GM18511 (cell line): ENCODE results near the gene PDK3.

ENCODE experiments used
- ATAC-seq: cut with Tn5 transposase; IDR thresholded peaks from one replicate; pipeline ENCODE4 v1.9.1; 2021; ENCODE audit warnings: mild to moderate bottlenecking, moderate library complexity; ENCODE audit not compliant: unreplicated experiment

PDK3 gene

DNA sequence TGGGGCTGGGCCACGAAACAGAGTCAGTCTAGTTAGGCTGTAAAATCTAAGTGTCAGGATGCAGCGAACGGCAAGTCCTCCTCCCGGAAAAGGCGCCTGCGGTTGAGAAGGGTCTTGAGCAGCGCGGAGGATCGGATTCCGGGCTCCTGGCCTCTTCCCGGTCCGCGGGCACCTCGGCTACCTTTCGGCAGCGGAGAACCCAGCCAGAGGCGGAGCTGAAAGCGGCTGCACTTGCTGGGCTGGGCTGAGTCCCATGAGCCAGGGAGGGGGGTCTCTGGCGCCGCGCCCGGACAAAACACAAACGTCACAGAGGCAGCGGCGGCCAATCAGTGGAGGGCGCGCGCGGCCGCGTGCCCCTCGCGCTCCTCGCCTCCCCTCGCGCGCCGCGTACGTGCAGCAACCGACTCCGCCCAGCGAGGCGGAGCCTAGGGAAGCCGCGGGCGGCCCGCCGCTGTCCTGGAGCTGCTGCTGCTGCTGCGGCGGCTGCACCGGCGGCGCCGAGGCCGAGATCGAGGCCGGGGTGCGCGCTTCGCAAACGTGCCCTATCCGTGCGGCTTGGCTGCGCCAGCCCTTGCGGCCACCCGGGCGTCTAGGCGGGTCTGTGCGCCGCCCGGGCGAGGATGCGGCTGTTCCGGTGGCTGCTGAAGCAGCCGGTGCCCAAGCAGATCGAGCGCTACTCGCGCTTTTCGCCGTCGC lies at the start of gene PDK3:
PDK3 (plus strand) TSS at position 451 of the 696 bp plus-strand sequence; CDS start at position 621, 170 bp downstream.
- ATAC-seq: peak; percentile 93

DNA sequence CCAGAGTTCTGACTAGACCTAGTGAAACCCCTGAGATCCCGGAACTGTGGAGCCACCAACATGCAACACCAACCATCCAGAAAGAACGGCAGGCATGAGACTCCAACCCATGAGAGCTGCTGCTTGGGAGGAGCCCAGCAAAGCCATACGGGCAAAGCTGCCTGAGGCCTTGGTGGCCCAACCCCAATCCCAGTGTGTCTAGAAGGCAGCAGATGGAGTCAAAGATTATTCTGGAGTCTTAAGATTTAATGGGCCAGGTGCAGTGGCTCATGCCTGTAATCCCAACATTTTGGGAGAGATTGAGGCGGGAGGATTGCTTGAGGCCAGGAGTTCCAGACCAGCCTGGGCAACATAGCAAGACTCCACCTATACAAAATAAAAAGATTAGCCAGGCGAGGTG lies 49.2 kb upstream of the PDK3 start:
- no peak for ATAC-seq

DNA sequence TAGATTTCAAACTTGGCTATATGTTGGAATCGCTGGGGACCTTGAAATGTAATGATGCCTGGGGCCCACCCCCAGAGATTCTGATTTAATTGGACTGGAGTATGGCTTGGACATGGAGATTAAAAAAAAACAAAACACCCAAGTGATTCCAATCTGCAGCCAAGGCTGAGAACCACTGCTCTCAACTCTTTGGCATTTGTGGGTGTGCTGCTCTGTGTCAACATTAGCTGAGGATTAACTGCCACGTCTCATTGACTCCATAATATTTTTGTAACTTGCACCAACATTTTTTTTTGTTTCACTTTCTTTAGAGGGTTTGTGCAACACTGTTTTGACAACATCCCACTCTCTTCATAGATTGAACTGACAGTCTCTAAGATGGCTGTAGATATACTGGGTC lies 41.1 kb upstream of the PDK3 start:
- ATAC-seq: no peak

DNA sequence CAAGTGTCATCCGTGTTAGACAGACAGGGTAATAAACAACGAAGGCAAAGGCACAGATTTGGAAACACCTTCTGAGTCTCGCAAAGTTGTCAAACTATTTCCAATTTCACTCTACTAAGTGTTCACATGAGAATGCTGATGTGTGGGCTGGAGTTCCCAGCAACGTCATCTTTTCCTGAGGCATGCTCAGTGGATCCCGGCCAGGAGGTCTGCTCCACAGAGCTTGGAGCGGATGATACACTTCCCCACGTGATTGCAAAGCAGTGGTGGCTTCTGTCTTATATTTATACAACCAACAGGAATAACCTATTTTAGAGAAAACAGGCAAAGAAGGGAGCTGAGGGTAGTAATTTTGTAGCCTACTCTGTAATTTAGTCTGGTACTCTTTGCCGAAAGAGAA lies 40.1 kb upstream of the PDK3 start:
- ATAC-seq: no peak

DNA sequence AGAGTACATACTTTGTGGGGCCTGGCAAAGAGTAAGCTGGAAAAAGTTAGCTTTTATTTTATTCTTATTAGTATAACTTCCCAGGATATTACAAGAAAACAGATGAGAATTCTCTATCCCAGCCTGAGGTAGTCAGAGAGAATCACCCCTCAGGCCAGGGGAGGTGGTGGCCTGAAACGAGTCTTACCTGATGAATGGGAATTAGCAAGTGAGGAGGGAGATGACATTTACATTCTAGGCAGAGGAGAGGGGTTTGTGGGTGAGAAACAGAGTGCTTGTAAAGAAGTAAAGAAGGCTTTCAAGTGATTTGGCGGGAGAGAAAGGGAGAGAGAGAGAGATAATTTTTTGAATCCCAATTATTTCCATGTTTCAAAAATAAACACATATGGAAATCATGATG lies 39.3 kb upstream of the PDK3 start:
- ATAC-seq: no peak

DNA sequence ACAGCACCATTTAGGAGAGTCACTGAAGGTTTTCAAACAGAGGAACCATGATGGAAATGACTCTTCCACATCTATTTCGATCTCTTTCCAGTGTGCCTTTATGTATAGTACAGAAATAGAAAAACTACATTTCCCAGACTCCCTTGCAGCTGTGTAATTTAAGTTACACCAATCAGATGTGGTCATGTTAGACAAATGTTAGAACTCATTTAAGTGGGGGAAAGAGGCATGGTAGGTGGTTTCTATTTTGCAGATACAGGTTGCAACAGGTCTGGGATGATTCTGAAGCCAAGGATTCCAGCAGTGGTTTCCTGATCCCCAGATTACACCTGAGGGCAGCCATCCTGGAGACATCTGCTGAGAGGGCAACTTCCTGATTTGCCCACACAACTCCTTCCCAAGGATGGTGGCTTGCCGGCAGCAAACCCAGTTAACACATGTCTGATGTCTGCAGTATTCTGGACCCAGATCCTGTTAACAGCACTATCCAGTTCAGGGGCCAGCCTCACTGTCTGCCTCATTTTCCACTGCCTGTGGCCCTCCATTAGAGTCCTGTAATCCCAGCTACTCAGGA lies 38.7 kb upstream of the PDK3 start:
- peak; percentile 50 for ATAC-seq

DNA sequence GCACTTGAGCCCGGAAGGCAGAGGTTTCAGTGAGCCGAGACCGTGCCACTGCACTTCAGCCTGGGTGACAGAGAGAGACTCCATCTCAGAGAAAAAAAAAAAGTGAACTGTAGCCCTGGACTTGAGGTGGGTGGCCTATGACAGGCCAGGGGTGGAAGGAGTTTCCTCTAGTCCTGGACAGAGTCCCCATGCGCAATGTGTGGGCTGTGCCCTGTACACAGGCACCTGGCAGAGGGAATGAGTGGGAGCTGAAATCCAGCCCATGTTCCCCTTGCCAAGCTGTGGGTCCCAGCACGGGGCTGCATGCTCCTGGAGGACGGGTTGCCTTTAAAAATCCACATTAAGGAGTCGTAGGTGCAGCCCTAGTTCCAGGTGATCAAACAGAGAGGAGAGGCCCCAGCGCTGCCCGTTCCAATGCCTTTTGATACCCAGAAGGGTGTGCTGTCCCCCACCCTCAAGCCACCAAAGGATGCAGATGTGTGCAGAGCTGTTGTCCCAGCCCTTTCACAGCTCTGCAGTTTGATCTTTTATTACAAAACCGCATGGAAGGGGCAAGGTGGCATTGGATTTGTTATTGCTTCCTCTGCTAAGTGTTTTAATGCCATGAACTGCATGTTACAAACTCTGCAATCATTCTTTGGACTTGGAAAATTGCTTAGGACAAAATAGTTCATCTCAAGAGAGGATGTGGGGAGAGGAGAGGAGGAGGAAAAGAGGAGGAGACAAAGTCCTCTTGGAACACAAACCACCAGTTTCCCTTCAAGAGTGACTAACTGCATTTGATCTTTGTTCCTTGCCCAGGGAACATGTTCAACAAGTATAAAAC lies 38.0 kb upstream of the PDK3 start:
- no peak for ATAC-seq

DNA sequence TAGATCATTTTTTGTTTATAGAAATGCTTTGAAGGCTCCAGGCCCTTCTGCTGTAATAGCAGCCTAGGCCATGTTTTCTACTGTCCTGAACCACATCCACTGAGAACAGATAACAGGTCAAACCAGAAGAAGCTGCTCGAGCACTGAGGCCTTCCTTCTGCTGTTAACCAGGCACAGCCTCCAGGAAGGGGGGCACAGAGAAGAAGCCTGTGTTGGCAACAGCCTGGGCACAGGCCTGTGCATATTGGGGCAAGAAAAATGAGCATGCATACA lies 37.4 kb upstream of the PDK3 start:
- no peak for ATAC-seq

DNA sequence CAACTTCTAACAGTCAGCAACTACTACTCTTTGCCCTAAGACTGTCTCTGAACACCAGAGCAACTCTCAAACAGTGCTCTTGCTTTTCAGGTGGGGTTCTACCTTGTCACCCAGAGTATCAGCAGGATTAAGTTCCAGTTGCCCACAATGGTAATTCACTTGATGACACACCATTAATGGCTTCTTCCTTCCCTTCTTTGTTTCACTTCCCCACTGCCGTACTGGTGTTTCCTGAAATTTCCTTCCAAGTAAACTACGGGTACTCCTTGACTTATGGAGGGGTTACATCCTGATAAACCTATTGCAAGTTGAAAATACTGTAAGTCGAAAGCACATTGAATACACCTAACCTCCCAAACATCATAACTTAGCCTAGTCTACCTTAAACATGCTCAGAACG lies 36.6 kb upstream of the PDK3 start:
- no peak for ATAC-seq

DNA sequence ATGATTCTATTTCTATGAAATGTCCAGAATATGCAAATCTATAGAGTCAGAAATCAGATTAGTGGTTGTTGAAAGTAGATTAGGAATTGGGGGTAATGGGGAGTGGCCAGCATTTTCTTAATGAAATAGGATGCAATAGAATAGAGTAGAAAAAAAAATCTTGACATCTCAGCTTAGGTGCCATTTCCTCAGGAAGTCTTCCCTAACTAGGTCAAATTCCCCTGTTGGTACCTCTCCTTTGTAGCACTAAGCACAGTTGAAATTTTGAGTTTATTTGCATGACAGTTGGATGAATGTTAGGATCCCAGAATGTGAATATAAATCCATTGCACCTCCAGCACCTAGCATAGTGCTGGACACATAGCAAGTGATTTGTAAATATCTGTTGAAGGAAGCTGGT lies 30.0 kb upstream of the PDK3 start:
- no peak for ATAC-seq

DNA sequence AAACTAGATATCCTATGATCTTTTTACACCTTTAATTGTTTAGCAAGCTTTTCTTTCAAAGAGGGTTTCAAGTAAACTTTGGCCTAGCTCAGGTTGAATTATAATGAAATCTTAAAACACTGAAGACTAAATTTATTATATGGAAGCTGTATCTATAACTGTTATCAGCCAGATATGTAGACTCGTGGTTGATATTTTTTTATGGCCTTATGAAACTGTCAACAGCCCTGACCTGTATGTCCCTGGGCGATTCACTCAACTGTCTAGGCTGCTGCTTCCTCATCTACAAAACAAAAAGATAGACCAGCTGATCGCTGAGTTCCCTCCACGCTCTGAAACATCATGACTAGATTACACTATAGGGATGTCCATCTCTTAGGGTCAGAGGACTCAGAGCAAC lies 21.2 kb upstream of the PDK3 start:
- no peak for ATAC-seq

DNA sequence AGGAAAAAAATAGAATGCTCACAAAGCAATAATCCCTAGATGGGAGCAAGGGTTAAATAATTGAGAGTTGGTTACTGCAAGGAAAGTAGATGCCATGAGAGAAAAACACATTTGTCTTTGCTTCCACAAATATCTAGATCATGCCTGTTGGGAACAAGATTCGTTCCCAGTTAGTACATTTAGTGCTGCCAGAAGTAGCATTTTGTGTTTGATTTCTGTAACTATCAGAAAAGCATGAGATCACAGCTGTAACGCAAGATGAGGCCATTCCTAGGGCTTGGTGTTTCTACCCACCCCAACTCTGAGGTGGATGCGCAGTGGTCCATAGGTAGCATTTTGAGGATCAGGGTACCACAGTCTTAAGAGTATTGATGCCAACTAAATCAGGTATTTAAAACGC lies 20.4 kb upstream of the PDK3 start:
- ATAC-seq: no peak

DNA sequence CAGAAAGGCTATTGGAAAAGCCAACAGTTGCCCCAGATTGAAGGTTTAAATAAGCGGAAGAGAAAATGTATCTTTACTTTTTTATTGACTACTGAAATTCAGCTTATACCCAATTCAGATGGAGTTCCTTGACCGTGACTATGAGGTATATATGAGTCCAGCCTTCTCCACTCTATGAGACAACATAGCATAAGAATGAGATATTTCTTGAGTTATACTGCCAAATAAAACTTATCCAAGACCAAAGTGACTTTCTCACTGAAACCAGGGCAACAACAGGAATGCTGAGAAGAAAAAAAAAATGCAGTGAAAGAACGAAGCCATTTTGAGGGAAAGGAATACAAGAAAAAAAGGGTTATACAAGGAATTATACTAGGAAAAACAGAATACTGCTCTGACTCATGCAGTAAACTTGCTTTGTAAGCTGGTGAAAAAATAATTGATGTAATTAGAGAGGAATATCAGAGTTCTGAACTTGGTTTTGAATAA lies 16.3 kb upstream of the PDK3 start:
- no peak for ATAC-seq

DNA sequence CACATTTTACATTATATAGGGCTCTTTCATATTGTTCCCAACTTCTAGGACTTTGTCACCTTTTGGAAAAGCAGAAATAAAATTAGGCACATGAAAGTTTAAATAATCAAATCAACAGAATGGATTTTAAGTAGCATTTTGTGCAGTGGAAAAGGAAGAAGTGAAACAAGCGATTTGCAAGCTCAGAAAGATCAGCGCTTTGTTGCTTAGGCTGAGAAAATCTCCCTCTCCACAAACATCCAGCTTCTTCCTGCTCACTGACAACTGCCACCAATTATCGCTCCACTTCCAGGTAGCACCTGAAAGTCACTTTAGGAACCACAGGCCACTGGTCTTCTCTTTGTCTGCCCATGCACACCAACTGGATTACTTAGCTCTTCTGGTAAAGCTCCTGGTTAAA lies 2.0 kb upstream of the PDK3 start:
- no peak for ATAC-seq

DNA sequence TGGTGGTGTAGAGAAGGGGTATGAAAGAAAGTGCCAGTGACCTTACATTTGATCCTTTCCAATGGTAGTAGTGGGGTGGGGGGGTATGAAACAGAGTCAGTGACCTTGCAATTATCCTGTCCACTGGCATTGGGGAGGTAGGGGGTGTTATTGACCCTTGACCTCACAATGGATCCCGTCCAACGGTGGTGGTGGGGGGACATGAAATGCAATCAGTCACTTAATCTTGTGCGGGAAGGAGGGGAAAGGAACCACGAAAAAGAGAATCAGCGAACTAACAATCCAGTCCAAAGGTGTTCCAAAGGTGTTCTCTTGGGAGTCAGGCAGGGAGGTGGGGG lies 619 bp upstream of the PDK3 start:
- no peak for ATAC-seq

DNA sequence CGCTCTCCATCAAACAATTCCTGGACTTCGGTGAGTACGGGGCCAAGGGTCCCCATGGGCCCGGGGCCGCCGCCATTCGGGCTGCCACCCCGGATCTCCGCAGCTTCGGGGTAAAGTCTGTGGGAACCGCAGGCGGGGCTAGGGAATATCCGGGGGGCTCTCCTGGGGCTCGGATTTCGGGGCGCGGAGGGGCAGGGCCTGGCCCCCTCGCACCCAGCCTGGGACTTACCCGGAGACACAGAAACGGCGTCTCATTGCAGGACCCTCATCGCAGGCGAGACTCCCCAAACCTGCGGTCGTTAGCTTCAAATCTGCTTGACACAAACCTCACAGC lies 413 bp downstream of the PDK3 start:
- peak; percentile 14 for ATAC-seq

DNA sequence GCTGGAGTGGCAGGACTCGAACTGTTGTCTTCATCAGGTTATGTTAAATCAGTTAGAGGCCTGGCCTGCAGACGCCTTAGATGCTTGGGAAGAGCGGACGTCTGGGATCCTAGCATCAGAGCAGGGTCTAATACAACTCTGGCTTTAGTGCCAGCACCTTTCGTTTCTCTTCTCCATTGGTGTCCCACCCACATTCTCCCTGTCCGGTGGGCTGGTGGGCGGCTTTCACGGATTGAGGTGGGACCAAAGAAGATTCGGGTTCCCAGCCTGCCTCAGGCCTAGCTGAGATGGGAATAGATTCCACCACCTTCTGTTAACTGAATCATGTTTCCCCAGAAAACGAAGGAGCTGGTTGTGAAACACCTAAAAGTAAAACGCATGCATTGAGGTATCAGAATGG lies 939 bp downstream of the PDK3 start:
- no peak for ATAC-seq

DNA sequence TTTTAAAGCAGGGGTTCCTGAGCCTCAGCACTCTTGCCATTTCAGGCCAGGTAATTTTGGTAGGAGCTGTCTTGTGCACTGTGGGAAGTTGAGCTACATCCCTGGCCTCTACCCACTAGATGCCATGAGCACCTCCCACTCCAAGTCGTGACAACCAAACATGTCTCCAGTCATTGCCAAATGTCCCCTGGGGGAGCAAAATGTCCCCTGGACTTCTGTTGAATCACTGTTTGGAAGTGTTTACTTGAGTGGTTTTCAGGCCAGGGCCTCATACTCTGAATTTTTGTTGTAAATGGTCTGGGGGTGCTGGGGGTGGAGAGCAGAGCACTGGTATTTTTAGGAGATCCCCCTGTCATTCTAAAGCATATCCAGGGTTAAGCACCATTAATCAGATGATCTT lies 3.2 kb downstream of the PDK3 start:
- ATAC-seq: no peak

DNA sequence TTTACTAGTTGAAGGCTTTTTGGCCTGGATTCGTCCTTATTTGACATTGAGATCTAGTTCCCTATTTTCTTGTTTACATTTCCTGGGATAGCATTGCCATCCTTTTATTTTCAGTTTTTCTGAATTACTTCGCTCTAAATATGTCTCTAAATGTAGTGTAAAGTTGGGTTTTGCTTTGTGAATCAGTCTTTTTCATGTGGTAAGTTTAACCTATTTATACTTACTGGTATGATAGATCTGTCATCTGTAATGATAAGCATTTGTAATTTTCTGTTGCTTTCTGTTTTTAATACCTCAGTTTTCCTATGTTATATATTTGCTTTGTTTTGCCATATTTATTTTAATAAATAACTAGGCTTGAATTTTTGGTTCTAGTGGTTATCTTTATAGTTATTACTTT lies 6.7 kb downstream of the PDK3 start:
- ATAC-seq: no peak

DNA sequence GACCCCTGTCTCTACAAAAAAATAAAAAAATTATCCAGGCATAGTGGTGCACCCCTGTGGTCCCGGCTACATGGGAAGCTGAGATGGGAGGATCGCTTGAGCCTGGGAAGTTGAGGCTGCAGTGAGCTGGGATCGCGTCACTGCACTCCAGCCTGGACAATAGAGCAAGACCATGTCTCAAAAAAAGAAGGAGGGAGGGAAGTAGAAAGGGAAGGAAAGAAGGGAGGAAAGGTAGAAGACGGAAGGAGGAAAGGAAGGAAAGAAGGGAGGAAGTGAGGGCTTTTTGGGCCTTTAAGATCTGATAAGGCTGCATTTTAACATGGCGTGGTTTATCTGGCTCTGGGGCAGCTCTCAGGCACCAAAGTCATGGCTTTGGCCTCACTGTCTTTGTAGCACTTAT lies 10.4 kb downstream of the PDK3 start:
- no peak for ATAC-seq

DNA sequence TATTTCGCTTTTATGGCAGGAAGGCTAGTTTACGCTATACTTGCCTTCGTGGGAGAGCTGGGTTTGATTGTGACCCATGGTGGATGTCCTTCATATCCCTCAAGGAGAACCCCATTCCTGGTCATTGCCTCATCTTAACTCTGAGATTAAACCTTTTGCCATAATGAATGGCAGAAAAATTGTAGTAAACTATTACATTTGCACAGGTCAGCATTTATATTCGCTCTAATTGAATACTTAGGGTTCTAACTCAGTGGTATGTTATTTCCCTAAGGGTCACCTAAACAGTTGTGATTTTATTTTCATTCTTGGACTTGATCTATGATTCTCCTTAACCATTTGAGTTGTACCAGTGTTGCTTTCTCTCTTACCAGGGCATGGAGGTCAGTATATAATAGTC lies 13.4 kb downstream of the PDK3 start:
- no peak for ATAC-seq

DNA sequence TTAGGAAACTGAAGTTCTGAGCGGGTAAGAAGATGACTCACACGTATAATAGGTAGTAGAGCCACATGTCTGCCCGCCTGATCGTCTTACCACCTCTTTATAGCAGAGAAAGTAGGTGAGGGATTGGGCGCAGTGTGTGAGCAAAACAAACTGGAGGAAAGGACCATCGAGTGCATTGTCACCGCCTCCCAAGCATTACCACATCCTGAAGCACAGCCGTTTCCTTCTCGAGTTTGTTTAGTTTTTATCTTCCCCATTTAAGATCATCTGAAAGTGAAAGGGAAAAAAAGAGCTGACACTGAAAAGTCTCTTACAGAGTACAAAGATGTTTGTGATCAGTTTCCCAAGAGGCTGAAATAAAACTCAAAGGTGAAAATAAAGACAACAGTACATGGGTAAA lies 14.8 kb downstream of the PDK3 start:
- ATAC-seq: peak; percentile 95
